ENCODE data around the gene MS4A2.

The MS4A2 gene

GRCh38 chr11:60143768-60144167 lies 55.3 kb downstream of the MS4A2 start:
- no peak overlapping the region for H3K27ac ChIP-seq (ENCODE audit: insufficient read depth, low read depth, low read length, poor library complexity, severe bottlenecking)
- H3K9me3 ChIP-seq (ENCODE audit: control insufficient read depth, low read length) = no peaks in the 10 kb centered on the region
- 95 to 97% methylated on average over 3 of the region's 3 CpGs for WGBS, 2 experiments

GRCh38 chr11:60145677-60146076 lies 57.2 kb downstream of the MS4A2 start:
- Histone ChIP-seq H3K9me3 (ENCODE audit: control insufficient read depth, low read length) (no peaks in the 10 kb centered on the region), H3K27ac (ENCODE audit: insufficient read depth, low read depth, low read length, poor library complexity, severe bottlenecking) (no peak overlapping the region), H3K27me3 (ENCODE audit: control insufficient read depth, insufficient read depth, low read length, poor library complexity, severe bottlenecking) (no peaks in the 10 kb centered on the region), H3K36me3 (ENCODE audit: control insufficient read depth, insufficient read depth, low read length) (no peaks in the 10 kb centered on the region), H3K4me3 (ENCODE audit: insufficient read depth, low read depth, low read length) (no peak overlapping the region), H3K4me1 (ENCODE audit: control insufficient read depth, insufficient read depth, low read length) (no peaks in the 10 kb centered on the region)
- WGBS, 2 experiments = 87 to 95% methylated on average over 2 to 3 of the region's 3 CpGs

More at GRCh38 chr11:60143768-60144167, 55.3 kb downstream of the MS4A2 start:
- H3K36me3 ChIP-seq (ENCODE audit: control insufficient read depth, insufficient read depth, low read length) = no peaks in the 10 kb centered on the region
- H3K4me1 ChIP-seq (ENCODE audit: control insufficient read depth, insufficient read depth, low read length) = no peaks in the 10 kb centered on the region
- H3K27me3 ChIP-seq (ENCODE audit: control insufficient read depth, insufficient read depth, low read length, poor library complexity, severe bottlenecking) = no peaks in the 10 kb centered on the region
- no peak overlapping the region for H3K4me3 ChIP-seq (ENCODE audit: insufficient read depth, low read depth, low read length)
